NCI-H2196 (cell line): ENCODE data around the gene ATP10B.

ENCODE experiments used
- DNase-seq: peaks from one replicate; lab custom pipeline; 2025; ENCODE audit not compliant: unreplicated experiment; lab: John Stamatoyannopoulos, UW

ATP10B gene

DNA sequence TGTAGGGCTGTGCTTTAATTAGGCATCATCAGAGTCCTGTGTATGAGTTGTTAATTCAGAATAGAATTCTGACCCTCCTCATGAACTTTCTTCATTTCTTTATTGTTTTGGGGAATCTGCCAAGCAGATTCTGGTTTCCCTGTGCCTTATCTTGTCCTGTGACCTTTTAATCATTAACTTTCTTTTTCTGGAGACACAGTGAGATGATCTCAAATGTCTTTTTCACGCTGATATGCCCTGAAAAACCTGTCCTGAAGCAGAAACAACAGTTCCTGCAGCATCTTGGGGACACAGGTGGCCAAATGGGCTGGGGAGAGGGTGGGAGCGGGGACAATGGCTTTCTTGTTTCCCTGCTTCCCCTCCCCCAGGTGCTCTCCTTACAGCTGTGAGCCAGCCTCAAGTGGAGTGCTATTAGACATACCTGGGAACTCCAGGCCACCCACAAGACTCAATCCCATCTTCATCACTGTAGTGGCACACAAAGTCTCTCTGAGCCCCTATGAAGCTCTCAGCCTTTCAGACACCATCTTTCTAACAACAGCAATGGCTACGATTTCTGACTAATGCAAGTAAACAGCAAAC is 213.8 kb downstream of the ATP10B start:
- DNase-seq = no peak

DNA sequence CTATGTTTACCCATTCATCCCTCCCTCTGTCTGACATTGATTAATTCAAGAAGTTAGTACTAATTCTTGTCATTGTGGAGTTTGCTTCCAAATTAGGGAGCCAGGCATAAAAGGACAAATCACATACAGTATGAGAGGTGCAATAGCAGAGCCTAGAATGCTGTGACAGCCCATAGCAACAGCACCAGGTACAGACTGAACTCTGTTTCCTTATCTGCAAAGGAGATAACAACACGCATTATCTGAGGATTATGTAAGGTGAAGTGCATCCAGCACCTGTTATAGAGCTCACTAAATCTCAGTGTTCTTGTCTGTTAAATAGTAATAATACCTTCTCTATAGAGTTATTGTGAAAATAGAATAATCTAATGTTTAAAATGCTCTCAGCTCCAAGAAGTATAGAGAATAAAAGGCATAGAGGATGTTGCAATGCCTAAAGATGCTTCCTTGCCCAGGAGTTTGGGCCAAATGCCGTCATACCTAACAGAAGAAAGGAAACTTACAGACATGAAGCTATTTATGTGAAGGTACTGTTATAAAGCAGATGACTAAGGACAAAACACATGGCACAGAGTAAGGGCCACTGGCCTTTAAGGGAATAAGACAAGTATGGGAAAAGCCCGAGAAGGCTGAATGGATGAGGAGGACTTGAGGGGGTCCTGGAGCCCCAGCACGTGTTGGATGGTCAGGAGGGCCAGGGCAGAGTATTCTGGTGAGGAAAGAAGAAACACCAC is 214.5 kb downstream of the ATP10B start:
- DNase-seq = no peak

DNA sequence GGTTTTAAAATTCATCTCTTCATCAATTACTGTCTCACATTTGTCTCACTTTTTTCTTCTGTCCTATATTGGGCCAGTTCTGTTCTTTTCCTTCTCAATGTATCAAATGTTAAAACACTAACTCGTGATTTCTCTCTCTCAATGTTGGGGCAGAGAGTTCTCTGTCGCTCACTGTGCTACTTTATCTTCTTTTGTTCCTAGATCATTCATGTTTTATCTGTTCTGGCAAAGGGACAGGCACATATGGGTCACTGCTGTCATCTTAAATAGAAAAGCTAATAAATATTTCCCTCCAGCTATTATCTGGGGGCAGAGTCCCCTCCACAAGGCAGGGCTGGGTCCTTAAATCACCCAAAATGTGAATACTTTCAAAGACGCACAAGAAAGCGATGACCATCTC is 216.3 kb downstream of the ATP10B start:
- no peak for DNase-seq

DNA sequence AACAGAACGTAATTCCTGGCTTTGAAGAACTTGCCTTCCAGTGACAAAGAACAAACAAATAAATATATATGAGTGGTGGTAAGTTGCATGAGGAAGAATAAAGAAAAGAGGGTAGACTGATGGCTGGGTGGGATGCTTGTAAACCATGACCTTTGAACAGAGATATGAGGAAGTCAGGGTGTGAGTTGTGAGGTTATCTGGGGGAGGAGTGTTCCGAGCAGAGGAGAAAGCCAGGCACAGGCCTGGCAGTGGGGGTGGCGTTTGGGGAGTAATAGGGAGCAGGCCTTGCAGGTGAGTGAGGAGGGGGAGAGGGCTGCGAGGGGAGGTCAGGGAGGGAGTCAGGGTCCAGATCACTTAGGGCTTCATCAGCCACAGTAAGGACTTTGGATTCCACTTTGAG is 217.0 kb downstream of the ATP10B start:
- no peak for DNase-seq

DNA sequence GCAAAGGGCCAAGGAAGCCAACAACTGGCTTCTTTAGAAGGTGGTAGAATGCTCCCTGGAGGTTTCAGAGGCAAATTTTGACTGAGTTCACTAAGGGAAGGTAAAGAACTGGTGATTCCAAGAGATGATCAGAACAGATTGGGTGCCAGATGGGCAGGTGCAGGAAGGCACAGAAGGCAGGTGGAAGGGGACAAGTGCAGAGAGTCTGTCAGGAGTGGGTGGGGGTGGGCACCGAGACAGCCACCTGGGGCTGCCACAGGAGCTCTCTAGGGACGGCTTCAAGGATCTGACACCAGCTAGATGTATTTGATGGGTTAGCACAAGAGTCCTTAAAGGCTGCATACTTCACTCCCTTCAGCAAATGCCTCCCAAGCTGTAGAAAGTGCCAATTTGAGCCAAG is 223.0 kb downstream of the ATP10B start:
- no peak for DNase-seq

DNA sequence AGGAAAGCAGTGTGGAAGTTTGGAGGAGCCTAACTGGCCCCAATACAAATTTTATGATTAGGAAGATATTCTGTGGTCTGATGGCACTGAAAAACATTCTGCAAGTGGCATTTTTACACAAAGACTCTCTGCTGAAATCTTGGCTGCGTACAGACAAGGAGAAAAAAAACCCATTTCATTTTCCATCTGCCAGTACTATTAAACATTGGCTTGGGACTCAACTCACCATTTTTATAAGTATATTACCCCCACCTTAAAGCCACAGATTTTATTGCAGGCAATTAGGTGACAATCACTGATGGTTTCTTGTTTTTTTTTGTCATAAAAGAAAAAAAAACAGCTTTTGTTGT is 223.4 kb downstream of the ATP10B start:
- no peak for DNase-seq

DNA sequence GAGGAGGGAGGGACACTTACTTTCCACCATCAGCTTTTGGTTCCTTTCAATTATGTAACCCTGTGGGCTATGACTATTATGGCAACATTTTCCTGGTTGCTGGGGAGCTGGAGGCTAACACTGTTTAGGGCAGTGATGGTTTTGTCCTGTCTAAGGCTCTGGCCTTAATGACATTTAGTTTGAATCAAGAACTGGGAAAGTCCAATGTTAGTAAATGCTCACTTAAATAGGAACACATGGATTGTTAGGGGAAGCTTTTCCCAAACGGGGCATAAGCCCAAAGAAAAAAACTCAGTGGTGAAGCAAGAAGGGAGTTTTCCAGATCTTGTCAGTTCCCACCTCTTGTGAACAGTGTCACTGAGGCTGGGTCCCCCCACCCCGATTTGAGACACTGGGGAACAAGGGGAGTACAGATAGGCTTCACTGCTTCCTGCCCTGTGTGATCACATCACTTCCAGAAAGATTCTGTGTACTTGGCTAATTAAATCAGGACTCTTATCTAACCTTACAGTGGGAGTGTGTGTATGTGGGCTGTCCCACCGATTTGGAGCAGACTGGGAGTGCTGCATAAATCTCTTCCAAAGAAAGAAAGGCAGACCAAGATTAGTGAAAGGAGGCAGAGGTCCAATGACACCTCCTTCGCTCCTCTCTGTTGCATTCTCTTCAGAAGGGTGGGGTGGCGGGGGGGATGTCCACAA is 223.9 kb downstream of the ATP10B start:
- no peak for DNase-seq

DNA sequence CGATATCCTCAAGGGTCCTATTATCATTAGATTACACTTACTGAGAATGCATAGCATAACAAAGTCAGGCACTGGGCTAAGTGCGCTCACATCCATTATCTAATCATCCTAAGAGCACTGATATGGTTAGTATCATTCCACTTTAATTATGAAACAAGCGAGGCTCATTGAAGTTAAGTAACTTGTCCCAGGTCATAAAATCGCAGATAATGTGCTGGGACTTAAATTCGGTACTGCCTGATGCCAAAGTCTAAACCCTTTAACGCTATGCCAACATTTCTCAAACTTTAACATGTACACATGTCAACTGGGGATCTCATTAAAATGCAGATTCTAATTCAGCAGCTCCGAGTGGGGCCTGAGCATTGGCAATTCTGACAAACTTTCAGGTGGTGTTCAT is 225.7 kb downstream of the ATP10B start:
- no peak for DNase-seq

DNA sequence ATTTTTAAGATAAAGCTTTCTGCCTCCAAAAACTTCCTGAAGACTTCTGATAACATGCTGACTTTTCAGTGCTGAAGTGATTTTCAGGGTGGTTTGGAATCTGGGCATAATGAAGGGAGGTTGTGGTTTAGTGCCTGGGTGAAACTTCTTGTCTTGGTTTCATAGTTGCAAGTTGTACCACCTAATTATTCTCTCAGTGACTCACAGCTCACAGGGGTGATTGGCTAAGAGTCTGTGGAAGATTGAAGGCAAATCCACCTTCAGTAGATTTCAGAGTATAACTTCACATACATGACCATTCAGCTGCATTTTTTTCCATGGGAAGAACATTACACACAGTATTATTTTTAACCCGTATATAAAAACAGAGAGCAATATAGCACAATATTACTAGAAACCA is 230.5 kb downstream of the ATP10B start:
- no peak for DNase-seq

DNA sequence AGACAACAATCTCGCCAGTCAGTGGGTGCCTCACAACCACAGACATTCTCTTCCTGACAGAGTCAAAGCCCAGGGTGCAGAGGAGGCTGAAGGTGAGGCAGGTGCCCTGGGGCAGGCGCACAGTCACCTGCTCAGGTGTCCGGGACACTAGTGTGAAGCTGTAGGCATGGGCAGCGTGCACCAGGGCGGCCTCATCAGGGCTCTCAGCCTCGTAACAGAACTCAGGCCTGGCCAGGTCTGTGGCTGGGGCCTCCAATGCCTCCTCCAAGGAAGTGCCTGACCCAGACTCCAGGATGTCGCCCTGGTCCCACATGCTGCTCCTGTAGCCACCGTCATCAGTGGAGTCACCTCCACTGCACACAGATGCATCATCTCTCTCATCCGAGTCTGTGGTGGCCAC is 231.6 kb downstream of the ATP10B start:
- DNase-seq = no peak

DNA sequence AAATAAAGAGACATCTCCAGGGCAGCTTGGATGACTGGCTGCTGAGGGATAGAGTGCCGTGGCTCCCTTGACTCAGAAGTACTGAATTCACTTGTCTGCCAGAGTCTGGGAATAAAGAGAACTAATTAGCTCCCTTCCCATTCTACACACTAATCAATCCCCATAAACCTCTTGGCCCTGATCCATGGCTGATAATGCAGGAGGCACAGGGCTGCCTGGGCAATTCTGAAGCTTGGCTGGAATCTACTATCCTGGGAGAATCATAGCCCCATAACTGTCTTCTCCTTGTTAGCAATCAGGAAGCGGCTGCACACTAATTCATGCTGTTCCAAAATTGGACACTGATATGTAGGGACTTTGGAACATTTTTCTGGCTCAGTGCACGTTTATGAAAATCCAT is 232.6 kb downstream of the ATP10B start:
- no peak for DNase-seq

DNA sequence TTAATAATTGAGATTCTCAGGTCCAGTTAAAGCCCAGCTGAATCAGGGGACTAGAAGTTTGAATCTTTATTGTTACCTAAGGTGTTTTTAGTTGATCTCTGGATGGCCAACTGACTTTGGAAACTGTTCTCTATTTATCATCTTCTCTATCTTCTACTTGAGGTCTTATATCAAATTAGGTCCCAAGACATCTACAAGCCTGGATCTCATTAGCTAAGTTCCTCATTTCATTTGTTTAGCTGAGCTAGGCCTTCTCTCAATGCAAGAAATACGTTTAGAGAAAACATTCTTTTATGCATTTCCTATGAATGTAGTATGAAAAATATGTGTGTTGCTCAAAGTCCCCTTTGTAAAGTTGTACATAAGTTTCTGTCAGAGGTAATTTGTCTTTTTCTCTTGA is 233.7 kb downstream of the ATP10B start:
- DNase-seq = no peak

DNA sequence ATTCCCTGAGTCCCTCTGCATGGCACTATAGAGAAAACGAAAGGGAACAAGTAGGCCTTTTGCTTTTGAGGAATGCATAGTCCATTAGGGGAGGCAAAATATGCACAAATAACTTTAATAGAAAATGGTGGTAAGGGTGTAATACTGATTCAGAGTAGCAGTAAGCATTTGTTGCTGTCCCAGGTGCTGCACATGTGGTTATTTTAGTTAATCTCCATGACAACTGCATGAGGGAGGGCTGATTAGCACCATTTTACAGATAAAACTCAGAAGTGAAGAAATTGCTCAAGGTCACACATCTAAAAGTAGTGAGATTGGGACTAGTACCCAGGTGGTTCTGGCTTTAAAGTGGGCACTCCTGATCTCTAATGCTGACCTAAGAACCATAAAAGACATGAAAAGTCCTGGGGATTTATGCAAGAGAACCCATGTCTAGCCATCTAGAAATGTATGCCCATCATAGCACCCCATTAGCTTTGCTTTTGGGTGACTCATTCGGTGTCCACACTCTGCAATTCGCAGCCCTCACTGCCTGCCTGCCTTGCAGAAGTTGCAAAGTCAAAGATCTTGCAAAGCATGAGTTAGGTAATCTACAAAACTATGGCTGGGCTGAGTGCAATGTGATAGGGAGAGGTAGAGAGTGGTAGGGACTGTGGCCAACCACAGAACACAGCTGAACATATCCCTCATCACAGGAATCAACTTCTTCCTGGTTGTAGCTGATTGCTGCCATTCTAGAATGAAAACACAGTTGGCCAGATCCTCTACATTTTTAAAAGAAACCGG is 235.1 kb downstream of the ATP10B start:
- no peak for DNase-seq

DNA sequence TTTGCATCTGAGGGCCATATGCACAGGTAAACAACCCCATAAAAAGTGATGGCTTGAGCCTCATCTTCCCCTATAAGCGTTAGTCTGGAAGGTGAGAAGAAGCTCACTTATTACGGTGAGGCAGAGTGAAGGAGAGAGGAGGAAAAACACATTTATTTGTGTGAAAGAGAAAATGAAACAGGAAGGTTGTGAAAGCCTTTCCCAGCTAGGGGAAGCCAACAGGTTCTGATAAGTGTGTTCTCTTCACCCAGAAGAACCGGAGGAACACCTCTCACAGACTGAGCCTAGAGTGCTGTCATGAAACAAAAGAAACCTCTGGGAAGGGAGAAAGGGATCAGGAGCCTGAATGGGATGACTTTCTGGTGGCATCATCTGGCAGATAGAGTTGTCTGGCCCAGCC is 237.9 kb downstream of the ATP10B start:
- DNase-seq = no peak

DNA sequence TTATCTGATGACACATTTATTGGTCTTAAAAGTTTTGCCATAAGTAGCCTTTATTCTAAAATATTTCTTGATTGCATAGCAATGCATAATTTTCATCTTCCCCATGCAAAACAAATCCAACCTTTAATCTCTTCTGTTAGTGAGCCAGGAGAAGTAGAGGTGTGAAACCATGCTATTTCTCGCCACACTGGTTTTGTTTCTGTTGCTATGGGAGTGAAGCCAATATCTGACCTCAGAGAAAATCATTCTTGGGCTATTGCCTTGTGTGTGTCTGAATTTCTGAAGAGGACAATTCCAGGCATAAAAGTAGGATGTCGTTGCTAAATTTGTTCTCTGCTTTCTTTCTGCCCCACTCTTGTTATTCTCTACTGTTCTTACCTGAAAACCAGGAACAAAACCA is 246.7 kb downstream of the ATP10B start:
- no peak for DNase-seq

DNA sequence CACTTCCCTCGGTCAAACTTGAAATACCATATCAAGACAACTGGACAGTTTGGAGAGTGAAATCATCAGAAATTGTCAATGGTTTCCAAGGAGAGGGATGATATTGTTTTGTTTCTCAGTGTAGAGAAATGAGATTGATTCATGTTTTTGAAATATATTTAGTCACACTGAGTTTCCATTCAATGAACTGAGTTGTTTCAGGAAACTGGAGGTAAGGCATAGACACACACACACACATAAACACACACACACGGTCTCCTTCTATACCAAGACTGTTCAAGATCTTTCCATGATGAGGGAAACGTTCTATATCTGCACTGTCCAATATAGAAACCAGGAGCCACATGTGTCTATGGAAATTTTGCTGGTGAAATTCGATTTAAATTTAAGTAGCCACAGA is 247.5 kb downstream of the ATP10B start:
- DNase-seq = no peak

DNA sequence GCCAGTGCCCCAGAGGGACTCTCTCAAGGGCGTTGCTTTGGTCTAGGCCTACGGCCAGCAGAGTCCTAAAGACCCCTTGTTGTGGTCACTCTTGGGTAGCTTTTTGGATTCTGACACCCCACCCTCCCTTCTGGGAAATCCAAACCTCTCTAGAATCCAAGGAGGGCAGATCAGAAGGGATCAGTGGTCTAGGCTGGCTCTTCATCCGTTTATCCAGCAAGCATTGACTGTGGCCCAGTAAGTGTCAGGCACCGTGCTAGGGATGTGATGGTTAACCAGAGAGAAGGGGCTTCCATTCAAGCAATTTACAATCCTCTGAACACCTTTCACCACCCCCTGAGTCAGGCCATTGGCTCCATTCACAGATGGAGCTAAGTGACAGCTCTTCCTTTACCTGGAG is 249.3 kb downstream of the ATP10B start:
- DNase-seq = no peak

DNA sequence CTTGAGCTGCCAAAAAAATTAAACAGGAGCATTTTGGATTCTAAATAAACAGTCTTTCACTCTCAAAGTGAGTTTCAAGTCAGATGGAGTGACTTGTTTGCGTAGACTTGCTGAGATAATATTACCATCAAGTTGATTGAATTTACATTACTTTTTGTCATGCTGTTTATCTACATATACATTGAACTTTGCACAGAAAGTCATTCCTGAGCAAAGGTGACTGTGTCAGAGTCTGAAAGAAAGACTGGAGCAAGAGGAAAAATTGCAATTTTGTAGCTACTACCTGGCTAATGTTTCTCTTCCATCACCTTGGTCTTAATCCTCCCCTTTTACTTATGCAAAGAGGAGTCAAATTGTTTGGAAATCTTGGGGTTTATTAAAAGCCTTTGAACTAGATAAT is 251.0 kb downstream of the ATP10B start:
- DNase-seq = no peak

DNA sequence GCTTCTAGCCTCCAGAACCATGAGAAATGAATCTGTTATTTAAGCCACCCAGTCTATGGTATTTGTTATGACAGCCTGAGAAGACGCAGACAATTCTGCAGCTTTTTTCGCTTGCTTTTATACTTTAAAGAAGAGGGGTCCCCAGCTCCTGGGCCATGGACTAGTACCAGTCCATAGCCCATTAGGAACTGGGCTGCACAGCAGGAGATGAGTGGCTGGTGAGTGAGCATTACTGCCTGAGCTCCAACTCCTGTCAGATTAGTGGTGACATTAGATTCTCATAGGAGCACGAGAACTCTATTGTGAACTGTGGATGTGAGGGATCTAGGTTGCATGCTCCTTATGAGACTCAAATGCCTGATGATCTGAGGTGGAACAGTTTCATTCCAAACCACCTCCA is 278.7 kb downstream of the ATP10B start:
- no peak for DNase-seq

DNA sequence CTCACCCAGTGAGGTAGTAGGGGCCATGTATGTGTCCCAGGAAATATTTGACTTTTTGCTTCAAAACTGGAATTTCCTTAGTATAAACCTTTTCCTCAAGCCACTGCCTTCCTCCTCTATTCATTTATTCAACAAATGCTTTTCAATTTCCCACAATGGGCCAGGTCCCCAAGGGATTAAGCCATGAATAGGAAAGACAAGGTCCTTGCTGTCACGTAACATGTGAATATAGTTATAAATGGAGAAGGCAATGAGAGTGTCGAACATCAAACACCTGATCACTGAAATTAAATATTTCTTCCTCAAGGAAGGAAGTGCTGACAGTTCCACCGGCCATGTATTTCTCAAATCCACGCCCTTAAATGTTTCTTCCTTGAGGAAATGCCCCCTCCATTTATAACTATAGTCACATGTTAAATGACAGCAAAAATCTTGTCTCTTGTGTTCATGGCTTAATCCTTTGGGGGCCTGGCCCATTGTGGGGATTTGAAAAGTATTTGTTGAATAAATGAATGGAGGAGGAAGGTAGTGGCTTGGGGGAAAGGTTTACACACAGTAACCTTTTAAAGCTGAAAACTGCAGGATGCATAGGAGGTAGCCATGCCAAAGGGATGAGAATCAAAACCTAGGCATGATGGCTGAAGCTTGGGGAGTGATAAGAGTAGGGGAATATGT is 284.8 kb downstream of the ATP10B start:
- DNase-seq = no peak

DNA sequence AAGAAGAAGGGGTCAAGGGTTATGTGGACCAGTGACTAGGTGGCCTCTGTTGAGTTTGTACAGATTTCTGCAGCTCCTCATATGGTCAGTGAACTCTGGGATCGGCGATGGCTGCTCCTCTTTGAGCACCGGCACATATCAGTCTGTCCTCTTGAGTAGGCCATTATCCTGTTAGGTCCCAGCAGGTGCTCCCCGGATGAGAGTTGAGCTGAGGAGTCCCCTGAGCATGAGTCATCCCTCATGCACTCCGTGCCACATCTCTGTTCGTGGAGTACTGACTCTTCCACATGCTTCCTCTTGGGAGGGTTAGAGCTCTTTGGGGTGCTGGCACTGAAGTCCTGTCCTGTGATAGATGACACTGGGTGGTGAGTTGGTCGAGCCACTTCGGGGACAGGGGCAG is 286.6 kb downstream of the ATP10B start:
- no peak for DNase-seq
